Measurements from ENCODE around the gene GAR1.
"Not testable (repeated sequence)": the region's sequence is repeated elsewhere in the genome, so short reads cannot be mapped to it uniquely, and the experiment has no call there.

- TF ChIP-seq POLR2AphosphoS5 (IDR thresholded peaks at IDR 0.05; ENCODE audit: borderline replicate concordance, low read depth, low read length); EZH2 (IDR thresholded peaks at IDR 0.05): not testable (repeated sequence)
Measured at GRCh38 chr4:109859426-109860300, 44.1 kb downstream of the GAR1 start.

Measured in SK-N-MC (cell line).